Loucy (cell line): ENCODE data around the gene RPS27L.

Experiments
- H2AFZ ChIP-seq: fragments of 200-600 bp; sonication (generic); 2 replicates; pipeline ENCODE4 v1.6.0; 2016; ENCODE audit warnings: antibody characterized with exemption, mild to moderate bottlenecking, low read length, moderate library complexity
- H3F3A ChIP-seq: fragments of 200-600 bp; 2 replicates; pipeline ENCODE4 v1.6.0; 2016; ENCODE audit warnings: antibody characterized with exemption, low read depth, mild to moderate bottlenecking
- H3K27me3 ChIP-seq: fragments of 200-600 bp; sonication (generic); 2 replicates; pipeline ENCODE4 v1.6.1; 2014; ENCODE audit warnings: low read length, mild to moderate bottlenecking; ENCODE audit not compliant: insufficient read depth, poor library complexity, severe bottlenecking
- H3K36me3 ChIP-seq: fragments of 200-600 bp; sonication (generic); 2 replicates; pipeline ENCODE4 v1.6.1; 2016; ENCODE audit warnings: low read length; ENCODE audit not compliant: insufficient read depth
- H3K4me1 ChIP-seq: fragments of 200-600 bp; sonication (generic); 2 replicates; pipeline ENCODE4 v1.5.1; 2014; ENCODE audit warnings: low read length, mild to moderate bottlenecking; ENCODE audit not compliant: insufficient read depth, poor library complexity, severe bottlenecking
- H3K4me2 ChIP-seq: fragments of 200-600 bp; sonication (generic); 2 replicates; pipeline ENCODE4 v1.6.0; 2014; ENCODE audit warnings: antibody characterized with exemption, low read length, low read depth, mild to moderate bottlenecking; ENCODE audit not compliant: poor library complexity, severe bottlenecking
- H3K4me3 ChIP-seq: fragments of 200-600 bp; sonication (generic); 2 replicates; pipeline ENCODE4 v1.5.1; 2014; ENCODE audit warnings: low read length, mild to moderate bottlenecking, mixed read lengths; ENCODE audit not compliant: poor library complexity, severe bottlenecking
- H3K79me2 ChIP-seq: fragments of 200-600 bp; sonication (generic); 2 replicates; pipeline ENCODE4 v1.6.1; 2014; ENCODE audit warnings: low read length; ENCODE audit not compliant: insufficient read depth
- H3K9ac ChIP-seq: fragments of 200-600 bp; sonication (generic); 2 replicates; pipeline ENCODE4 v1.6.0; 2014; ENCODE audit warnings: mild to moderate bottlenecking, low read depth, low read length, moderate library complexity; ENCODE audit not compliant: poor library complexity, severe bottlenecking
- H3K9me2 ChIP-seq: fragments of 200-600 bp; sonication (generic); replicated peaks from 2 replicates; pipeline ENCODE4 v1.6.1; 2016; ENCODE audit warnings: low read depth, low read length, mixed read lengths
- H3K9me3 ChIP-seq: fragments of 200-600 bp; sonication (generic); 2 replicates; pipeline ENCODE4 v1.6.1; 2014; ENCODE audit warnings: mild to moderate bottlenecking, antibody characterized with exemption, low read length, low read depth; ENCODE audit not compliant: insufficient read depth
- H4K20me1 ChIP-seq: fragments of 200-600 bp; sonication (generic); 2 replicates; pipeline ENCODE4 v1.6.0; 2014; ENCODE audit warnings: antibody characterized with exemption, low read length, mild to moderate bottlenecking; ENCODE audit not compliant: insufficient read depth, poor library complexity, severe bottlenecking
- EZH2phosphoT487 ChIP-seq: fragments of 200-600 bp; IDR thresholded peaks from 2 replicates; pipeline ENCODE4 v1.6.1; 2018; ENCODE audit warnings: antibody characterized with exemption, mild to moderate bottlenecking, moderate library complexity, borderline replicate concordance
- TF ChIP-seq, protein P1 (sequence below): fragments of 200-600 bp; sonication (generic); conservative IDR thresholded peaks from 2 replicates; pipeline ENCODE4 v1.5.1; 2014; ENCODE audit warnings: mild to moderate bottlenecking, antibody characterized with exemption, low read length

Gene RPS27L

GRCh38 chr15:63191895-63192618 is 34.8 kb upstream of the RPS27L start:
- Histone ChIP-seq H3K4me2 (peak overlapping the region; percentile 74), H3K4me3 (peak overlapping the region; percentile 88), H4K20me1 (peaks cover 26% of the 10 kb centered on the region), H3K9me2 (no peaks in the 10 kb centered on the region), H3F3A (peaks cover 9% of the 10 kb centered on the region), H2AFZ (no peak overlapping the region), H3K9me3 (no peaks in the 10 kb centered on the region), H3K9ac (peak overlapping the region; percentile 97), H3K27me3 (no peaks in the 10 kb centered on the region), H3K79me2 (peaks cover 71% of the 10 kb centered on the region), H3K36me3 (no peaks in the 10 kb centered on the region), H3K4me1 (peaks cover 64% of the 10 kb centered on the region)
- TF ChIP-seq EZH2phosphoT487: no peak
- TF ChIP-seq, protein P1, sequence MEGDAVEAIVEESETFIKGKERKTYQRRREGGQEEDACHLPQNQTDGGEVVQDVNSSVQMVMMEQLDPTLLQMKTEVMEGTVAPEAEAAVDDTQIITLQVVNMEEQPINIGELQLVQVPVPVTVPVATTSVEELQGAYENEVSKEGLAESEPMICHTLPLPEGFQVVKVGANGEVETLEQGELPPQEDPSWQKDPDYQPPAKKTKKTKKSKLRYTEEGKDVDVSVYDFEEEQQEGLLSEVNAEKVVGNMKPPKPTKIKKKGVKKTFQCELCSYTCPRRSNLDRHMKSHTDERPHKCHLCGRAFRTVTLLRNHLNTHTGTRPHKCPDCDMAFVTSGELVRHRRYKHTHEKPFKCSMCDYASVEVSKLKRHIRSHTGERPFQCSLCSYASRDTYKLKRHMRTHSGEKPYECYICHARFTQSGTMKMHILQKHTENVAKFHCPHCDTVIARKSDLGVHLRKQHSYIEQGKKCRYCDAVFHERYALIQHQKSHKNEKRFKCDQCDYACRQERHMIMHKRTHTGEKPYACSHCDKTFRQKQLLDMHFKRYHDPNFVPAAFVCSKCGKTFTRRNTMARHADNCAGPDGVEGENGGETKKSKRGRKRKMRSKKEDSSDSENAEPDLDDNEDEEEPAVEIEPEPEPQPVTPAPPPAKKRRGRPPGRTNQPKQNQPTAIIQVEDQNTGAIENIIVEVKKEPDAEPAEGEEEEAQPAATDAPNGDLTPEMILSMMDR: no peak

GRCh38 chr15:63190769-63191649 is 33.7 kb upstream of the RPS27L start:
- Histone ChIP-seq H3K79me2 (peaks cover 60% of the 10 kb centered on the region), H2AFZ (no peak overlapping the region), H3K9me2 (no peaks in the 10 kb centered on the region), H3K4me1 (peaks cover 55% of the 10 kb centered on the region), H3K27me3 (no peaks in the 10 kb centered on the region), H3K36me3 (no peaks in the 10 kb centered on the region), H3K4me3 (peak overlapping the region; percentile 88), H3F3A (peaks cover 9% of the 10 kb centered on the region), H4K20me1 (peaks cover 26% of the 10 kb centered on the region), H3K9me3 (no peaks in the 10 kb centered on the region), H3K9ac (peak overlapping the region; percentile 97), H3K4me2 (peak overlapping the region; percentile 74)
- TF ChIP-seq, protein P1: no peak
- TF ChIP-seq EZH2phosphoT487: no peak

GRCh38 chr15:63189941-63190768 is 32.9 kb upstream of the RPS27L start:
- TF ChIP-seq EZH2phosphoT487: no peak
- TF ChIP-seq, protein P1: no peak

More at GRCh38 chr15:63189941-63190768, 32.9 kb upstream of the RPS27L start:
- no peaks in the 10 kb centered on the region for H3K9me3 ChIP-seq
- H3K4me1 ChIP-seq: peaks cover 47% of the 10 kb centered on the region
- H2AFZ ChIP-seq: peak overlapping the region; percentile 70; the same call in 1 of the 2 replicates
- no peaks in the 10 kb centered on the region for H3K36me3 ChIP-seq
- peaks cover 20% of the 10 kb centered on the region for H4K20me1 ChIP-seq
- H3F3A ChIP-seq: peaks cover 9% of the 10 kb centered on the region
- peak overlapping the region; percentile 74 for H3K4me2 ChIP-seq
- no peaks in the 10 kb centered on the region for H3K27me3 ChIP-seq
- peak overlapping the region; percentile 88 for H3K4me3 ChIP-seq
- peak overlapping the region; percentile 97 for H3K9ac ChIP-seq
- H3K79me2 ChIP-seq: peaks cover 52% of the 10 kb centered on the region
- no peaks in the 10 kb centered on the region for H3K9me2 ChIP-seq
